ENCODE results near the gene LYSMD2. TPM values are rescaled to one million over a fixed set of nuclear protein-coding genes. Genes with fewer than 3 reads are reported as not detected.

The LYSMD2 gene
- total RNA-seq, 4 donors from 2014 or later = 5.5 to 11.1 (median 9.5) TPM

DNA sequence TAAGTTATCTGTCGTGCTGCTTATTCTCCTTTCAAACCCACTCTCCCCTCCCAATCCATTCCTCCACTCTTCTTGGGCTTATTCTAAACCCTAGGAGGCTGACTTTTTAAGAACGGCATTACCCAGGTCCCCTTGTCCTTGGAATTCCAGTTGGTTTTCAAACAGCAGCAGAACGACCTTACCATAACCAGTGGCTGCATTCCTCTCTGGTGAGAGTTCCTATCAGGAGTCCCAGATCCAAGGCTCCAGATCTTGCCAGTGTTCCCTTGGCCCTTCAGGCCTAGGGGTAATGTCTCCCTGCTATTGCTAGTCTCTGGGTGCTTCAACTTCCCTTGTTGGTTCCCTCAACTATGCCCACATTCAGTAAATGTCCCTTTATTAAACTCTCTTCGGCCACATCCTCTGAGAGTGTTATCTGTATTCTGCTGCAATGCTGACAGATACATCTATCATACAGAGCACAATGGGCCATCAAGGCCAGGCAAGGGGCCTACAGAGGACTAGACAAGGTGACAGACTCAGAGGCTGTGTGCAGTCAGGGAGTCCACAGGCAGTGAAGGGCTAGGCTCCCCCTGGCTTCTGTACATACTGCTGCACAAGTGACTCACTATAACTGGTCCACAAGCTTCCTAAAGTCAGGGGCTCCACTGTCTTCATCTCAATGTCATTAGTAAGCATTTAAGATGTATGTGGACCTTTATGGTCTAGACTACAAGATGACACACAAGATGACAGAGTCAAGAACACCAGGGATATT lies 10.1 kb downstream of the LYSMD2 start:
- TF ChIP-seq, protein P1, sequence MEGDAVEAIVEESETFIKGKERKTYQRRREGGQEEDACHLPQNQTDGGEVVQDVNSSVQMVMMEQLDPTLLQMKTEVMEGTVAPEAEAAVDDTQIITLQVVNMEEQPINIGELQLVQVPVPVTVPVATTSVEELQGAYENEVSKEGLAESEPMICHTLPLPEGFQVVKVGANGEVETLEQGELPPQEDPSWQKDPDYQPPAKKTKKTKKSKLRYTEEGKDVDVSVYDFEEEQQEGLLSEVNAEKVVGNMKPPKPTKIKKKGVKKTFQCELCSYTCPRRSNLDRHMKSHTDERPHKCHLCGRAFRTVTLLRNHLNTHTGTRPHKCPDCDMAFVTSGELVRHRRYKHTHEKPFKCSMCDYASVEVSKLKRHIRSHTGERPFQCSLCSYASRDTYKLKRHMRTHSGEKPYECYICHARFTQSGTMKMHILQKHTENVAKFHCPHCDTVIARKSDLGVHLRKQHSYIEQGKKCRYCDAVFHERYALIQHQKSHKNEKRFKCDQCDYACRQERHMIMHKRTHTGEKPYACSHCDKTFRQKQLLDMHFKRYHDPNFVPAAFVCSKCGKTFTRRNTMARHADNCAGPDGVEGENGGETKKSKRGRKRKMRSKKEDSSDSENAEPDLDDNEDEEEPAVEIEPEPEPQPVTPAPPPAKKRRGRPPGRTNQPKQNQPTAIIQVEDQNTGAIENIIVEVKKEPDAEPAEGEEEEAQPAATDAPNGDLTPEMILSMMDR (IDR thresholded peaks at IDR 0.05; ENCODE audit: low read depth) = no peak

GRCh38 chr15:51726302-51727073 lies 11.0 kb downstream of the LYSMD2 start:
- TF ChIP-seq, protein P1 (IDR thresholded peaks at IDR 0.05; ENCODE audit: low read depth) = no peak

DNA sequence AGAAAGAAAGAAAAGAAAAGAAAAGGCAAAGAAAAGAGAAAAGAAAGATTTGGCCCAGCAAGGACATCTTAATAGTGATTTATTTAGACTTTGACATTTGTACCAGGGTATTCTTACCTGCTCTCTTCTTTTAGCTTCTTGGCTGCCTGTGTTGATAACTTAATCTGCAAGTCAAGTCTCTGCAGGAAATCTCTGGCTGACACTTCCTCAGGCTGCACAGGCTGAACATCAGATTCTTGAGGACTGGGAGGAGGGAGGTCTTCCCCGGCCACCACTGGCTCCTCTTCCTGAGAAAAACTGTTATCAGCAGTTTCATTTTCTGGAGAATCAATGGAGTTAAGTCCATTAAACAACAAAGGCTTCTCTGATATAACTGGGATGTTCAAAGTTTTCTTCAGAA lies 12.8 kb downstream of the LYSMD2 start:
- TF ChIP-seq, protein P1 (IDR thresholded peaks at IDR 0.05; ENCODE audit: low read depth) = no peak

GRCh38 chr15:51724199-51724598 lies 13.3 kb downstream of the LYSMD2 start:
- TF ChIP-seq, protein P1 (IDR thresholded peaks at IDR 0.05; ENCODE audit: low read depth) = no peak

- TF ChIP-seq, protein P1 (IDR thresholded peaks at IDR 0.05; ENCODE audit: low read depth) = no peak
Observed at GRCh38 chr15:51721199-51721960, 16.1 kb downstream of the LYSMD2 start.

DNA sequence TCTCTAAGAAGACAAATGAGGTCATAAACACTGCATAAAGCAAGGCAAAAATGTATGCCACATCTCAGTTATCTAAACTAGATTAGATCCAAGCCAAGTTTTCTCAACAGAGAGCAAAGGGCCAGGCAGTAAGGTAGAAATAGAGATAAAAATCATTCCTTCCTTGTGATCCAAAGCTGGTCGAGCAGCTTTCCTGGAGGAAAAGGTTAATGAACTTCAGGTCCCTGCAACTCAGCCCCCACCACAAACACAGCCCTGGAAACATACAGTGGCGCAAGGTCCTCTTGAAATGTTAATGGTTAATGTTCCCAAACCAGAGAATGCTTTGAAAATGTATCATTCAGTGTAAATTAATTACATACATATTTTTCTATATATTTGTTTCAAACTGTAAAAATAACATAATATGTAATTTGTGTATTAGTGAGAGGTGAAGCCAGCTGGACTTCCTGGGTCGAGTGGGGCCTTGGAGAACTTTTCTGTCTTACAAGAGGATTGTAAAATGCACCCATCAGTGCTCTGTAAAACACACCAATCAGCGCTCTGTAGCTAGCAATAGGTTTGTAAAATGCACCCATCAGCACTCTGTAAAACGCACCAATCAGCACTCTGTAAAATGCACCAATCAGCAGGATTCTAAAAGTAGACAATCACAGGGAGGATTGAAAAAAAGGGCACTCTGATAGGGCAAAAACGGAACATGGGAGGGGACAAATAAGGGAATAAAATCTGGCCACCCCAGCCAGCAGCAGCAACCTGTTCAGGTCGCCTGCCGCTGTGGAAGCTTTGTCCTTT lies 17.1 kb downstream of the LYSMD2 start:
- TF ChIP-seq, protein P1 (IDR thresholded peaks at IDR 0.05; ENCODE audit: low read depth) = no peak

Data from subcutaneous adipose tissue (tissue), 4 donors.